Memory B cell (primary cell): ENCODE data around the gene LGALS3BP.

Experiments used
- ATAC-seq: fragments of 150-1000 bp; cut with Tn5 transposase; 2 replicates; pipeline ENCODE4 v1.10.0; 2021; ENCODE audit warnings: low read depth, mild to moderate bottlenecking, moderate library complexity
- DNase-seq, 2 donors: peaks; one replicate each; pipeline ENCODE4 v3.0.0; 2022; ENCODE audit warnings: low spot score in 2 of 2
- H3K27ac Mint-ChIP-seq: one replicate; pipeline ENCODE4 v1.8.0; 2022; ENCODE audit warnings: mild to moderate bottlenecking, moderate library complexity, mixed read lengths
- H3K27me3 Mint-ChIP-seq: one replicate; pipeline ENCODE4 v1.8.0; 2022; ENCODE audit warnings: mixed read lengths
- H3K36me3 Mint-ChIP-seq: one replicate; pipeline ENCODE4 v1.8.0; 2022; ENCODE audit warnings: mild to moderate bottlenecking, mixed read lengths
- H3K4me1 Mint-ChIP-seq: one replicate; pipeline ENCODE4 v1.8.0; 2022; ENCODE audit warnings: mixed read lengths
- H3K4me3 Mint-ChIP-seq: one replicate; pipeline ENCODE4 v1.8.0; 2022; ENCODE audit warnings: mild to moderate bottlenecking, moderate library complexity, mixed read lengths
- H3K9me3 Mint-ChIP-seq: one replicate; pipeline ENCODE4 v1.8.0; 2022; ENCODE audit warnings: mixed read lengths

The LGALS3BP gene

DNA sequence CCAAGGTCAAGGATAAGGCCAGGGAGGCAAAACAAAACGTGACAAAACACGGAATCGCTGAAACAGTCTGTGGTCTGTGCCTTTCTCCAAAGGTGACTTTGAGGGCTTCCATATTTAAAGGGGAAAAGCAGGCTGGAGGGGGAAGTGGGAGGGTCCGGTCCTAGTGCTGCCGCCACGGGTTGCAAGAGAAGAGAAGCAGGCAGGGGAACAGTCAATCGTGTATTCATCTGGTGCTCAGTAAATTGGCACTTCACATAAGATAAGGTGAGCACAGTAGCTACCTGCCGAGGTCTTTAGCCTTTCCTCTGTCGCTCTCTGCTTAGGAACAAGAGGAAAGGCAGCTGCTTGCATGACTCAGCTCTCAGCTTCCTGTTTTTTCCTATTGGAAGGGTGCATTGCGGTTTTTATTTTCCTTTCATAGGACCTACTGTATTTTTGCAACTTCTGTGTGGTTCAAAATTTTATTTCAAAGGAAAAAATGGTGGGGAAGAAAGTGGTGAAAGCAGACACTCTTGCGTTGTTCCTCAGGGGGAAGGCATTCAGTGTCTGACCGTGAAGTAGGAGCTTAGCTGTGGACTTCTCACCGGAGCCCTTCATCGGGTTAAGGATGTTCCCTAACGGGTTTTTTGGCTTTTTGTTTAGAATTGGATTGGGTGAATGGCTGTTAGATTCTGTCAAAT is 7.1 kb upstream of the LGALS3BP start:
- H3K27ac Mint-ChIP-seq = no peak overlapping the region
- DNase-seq (no peak), ATAC-seq (peak; percentile 27)
- peaks cover 12% of the 10 kb centered on the region for H3K4me1 Mint-ChIP-seq
- no peak overlapping the region for H3K4me3 Mint-ChIP-seq
- H3K27me3 Mint-ChIP-seq = no peaks in the 10 kb centered on the region
- H3K36me3 Mint-ChIP-seq = peaks cover 13% of the 10 kb centered on the region
- H3K9me3 Mint-ChIP-seq = no peaks in the 10 kb centered on the region

- H3K4me1 Mint-ChIP-seq = peaks cover 12% of the 10 kb centered on the region
- H3K4me3 Mint-ChIP-seq = no peak overlapping the region
- H3K27ac Mint-ChIP-seq = no peak overlapping the region
Measured at GRCh38 chr17:78986048-78986648, 6.4 kb upstream of the LGALS3BP start.

GRCh38 chr17:78985395-78985794 is 5.7 kb upstream of the LGALS3BP start:
- H3K27me3 Mint-ChIP-seq = no peaks in the 10 kb centered on the region
- DNase-seq (no peak), ATAC-seq (no peak)
- H3K9me3 Mint-ChIP-seq = no peaks in the 10 kb centered on the region
- peaks cover 4% of the 10 kb centered on the region for H3K36me3 Mint-ChIP-seq
- H3K4me1 Mint-ChIP-seq = peaks cover 15% of the 10 kb centered on the region
- H3K27ac Mint-ChIP-seq = no peak overlapping the region
- H3K4me3 Mint-ChIP-seq = no peak overlapping the region

More at GRCh38 chr17:78986048-78986648, 6.4 kb upstream of the LGALS3BP start:
- ATAC-seq (peak; percentile 88), DNase-seq (no peak)
- peaks cover 11% of the 10 kb centered on the region for H3K36me3 Mint-ChIP-seq
- H3K27me3 Mint-ChIP-seq = no peaks in the 10 kb centered on the region
- H3K9me3 Mint-ChIP-seq = no peaks in the 10 kb centered on the region

DNA sequence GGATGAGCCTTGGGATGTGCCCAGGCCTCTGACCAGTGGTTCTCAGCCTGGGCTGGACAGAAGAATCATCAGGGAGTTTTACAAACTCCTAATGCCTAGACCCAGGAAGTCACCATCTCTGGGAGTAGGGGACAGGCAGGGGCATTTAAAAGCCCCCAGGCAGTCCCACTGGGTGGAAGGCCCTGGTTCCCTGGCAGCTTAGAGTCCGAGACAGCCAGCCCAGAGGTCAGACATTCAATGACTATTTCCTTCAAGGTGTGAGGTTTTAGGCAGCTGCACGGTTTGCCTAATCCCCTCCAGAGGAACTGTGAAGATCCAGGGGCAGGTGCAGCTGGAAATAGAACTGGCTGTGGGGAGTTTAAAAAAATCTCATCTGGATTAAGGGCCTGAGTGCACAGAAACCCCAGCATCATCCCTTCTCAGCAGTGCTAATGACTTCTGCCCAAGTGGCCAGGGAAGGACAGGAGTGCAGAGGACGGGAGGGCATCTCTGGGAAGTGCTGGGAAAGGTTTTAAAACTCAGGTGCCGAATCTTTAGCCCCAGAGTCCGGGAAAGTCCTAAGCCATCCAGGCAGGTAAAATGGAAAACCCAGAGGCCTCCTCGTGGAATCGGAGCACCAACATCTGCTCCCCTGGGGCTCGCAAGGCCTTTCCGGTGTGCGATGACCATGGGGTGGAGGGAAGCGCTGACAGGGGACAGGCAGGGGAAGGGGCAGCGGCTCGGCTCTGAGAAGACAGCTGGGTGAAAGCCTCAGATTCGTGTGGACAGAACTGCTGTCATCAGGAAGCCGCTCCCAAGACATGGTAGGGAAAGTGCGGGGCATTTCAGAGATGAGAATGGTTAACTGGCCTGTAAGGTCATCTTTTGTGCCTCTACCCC is 1.5 kb upstream of the LGALS3BP start:
- Mint-ChIP-seq H3K27me3 (peaks cover 1% of the 10 kb centered on the region), H3K9me3 (no peaks in the 10 kb centered on the region), H3K4me3 (no peak overlapping the region), H3K27ac (no peak overlapping the region), H3K36me3 (no peaks in the 10 kb centered on the region), H3K4me1 (peaks cover 19% of the 10 kb centered on the region)
- no peak for ATAC-seq
- DNase-seq = no peak

GRCh38 chr17:78980624-78980972 is 875 bp upstream of the LGALS3BP start:
- ATAC-seq = no peak

GRCh38 chr17:78977997-78978973 is 1.4 kb downstream of the LGALS3BP start:
- peaks cover 1% of the 10 kb centered on the region for H3K27me3 Mint-ChIP-seq
- no peaks in the 10 kb centered on the region for H3K36me3 Mint-ChIP-seq
- DNase-seq = no peak
- no peaks in the 10 kb centered on the region for H3K9me3 Mint-ChIP-seq
- H3K4me1 Mint-ChIP-seq = peaks cover 17% of the 10 kb centered on the region
- no peak overlapping the region for H3K4me3 Mint-ChIP-seq
- ATAC-seq = no peak
- H3K27ac Mint-ChIP-seq = no peak overlapping the region

More at GRCh38 chr17:78980624-78980972, 875 bp upstream of the LGALS3BP start:
- H3K4me1 Mint-ChIP-seq = peaks cover 17% of the 10 kb centered on the region
- no peaks in the 10 kb centered on the region for H3K9me3 Mint-ChIP-seq
- no peak overlapping the region for H3K4me3 Mint-ChIP-seq
- no peak for DNase-seq
- H3K27me3 Mint-ChIP-seq = peaks cover 1% of the 10 kb centered on the region
- no peak overlapping the region for H3K27ac Mint-ChIP-seq
- no peaks in the 10 kb centered on the region for H3K36me3 Mint-ChIP-seq

DNA sequence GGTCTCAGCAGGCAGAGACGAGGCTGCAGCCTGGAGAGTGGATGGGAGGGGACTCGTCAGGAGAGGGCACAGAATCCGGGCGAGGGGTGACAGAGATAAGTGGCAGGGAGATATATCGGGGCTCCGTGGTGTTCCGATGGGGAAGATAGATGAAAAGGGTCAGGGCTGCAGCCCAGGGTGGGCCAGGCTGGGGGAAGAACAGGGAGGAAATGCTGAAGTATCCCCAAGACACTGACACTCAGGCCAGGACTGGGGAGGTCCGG is 2.1 kb downstream of the LGALS3BP start:
- H3K27me3 Mint-ChIP-seq = peaks cover 1% of the 10 kb centered on the region
- no peaks in the 10 kb centered on the region for H3K9me3 Mint-ChIP-seq
- no peak overlapping the region for H3K27ac Mint-ChIP-seq
- H3K4me3 Mint-ChIP-seq = no peak overlapping the region
- no peak for ATAC-seq
- DNase-seq = no peak
- H3K4me1 Mint-ChIP-seq = peaks cover 17% of the 10 kb centered on the region
- H3K36me3 Mint-ChIP-seq = no peaks in the 10 kb centered on the region

GRCh38 chr17:78976907-78977680 is 2.6 kb downstream of the LGALS3BP start:
- Mint-ChIP-seq H3K27me3 (peaks cover 1% of the 10 kb centered on the region), H3K4me3 (peak overlapping the region; percentile 65), H3K4me1 (peaks cover 17% of the 10 kb centered on the region), H3K36me3 (no peaks in the 10 kb centered on the region), H3K9me3 (no peaks in the 10 kb centered on the region), H3K27ac (no peak overlapping the region)
- DNase-seq (peak in 1 of 2 donors; percentile 36), ATAC-seq (peak; percentile 92)

GRCh38 chr17:78974635-78975591 is 4.8 kb downstream of the LGALS3BP start:
- H3K4me3 Mint-ChIP-seq = no peak overlapping the region
- DNase-seq (no peak), ATAC-seq (no peak)
- H3K4me1 Mint-ChIP-seq = peaks cover 18% of the 10 kb centered on the region
- H3K27me3 Mint-ChIP-seq = peaks cover 7% of the 10 kb centered on the region
- H3K27ac Mint-ChIP-seq = no peak overlapping the region
- no peaks in the 10 kb centered on the region for H3K36me3 Mint-ChIP-seq
- no peaks in the 10 kb centered on the region for H3K9me3 Mint-ChIP-seq

DNA sequence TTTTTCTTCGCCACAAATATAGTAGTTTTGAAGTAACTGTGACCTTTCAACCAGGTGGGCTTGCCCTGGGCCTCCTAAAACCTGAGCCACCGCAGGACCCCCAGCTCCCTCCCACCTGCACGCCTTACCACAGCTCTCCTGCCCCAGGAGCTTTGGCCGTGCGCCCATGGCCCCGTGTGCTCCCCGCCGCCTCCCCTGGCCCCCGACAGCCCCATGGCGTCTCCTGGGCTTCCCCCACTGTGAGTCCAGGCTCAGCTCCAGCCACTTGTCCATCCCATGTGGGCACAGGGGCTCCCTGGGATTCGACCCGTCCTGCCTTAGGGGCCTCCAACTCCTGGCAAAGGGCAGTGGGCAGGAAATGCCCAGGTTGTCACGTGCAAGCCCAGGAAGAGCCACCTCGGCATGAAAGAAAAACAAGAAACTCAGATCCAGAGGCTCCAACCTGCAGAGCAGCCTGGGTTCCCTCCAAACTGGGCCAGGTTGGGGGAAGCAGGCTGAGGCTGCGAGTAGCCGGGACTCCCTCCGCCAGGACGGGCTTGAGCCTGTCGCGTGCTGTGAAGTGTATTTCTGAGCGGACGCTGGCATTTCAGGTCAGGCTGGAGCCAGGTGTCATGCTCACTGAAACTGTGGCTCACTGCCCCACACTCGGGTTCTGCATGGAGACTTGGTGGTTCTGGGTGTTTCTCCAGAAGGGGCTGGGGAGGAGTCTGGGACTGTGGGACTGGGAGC is 5.8 kb downstream of the LGALS3BP start:
- Mint-ChIP-seq H3K27ac (no peak overlapping the region), H3K9me3 (no peaks in the 10 kb centered on the region), H3K36me3 (no peaks in the 10 kb centered on the region), H3K4me3 (no peak overlapping the region), H3K27me3 (peaks cover 7% of the 10 kb centered on the region), H3K4me1 (peaks cover 18% of the 10 kb centered on the region)
- ATAC-seq = no peak
- no peak for DNase-seq

- DNase-seq = no peak
- Mint-ChIP-seq H3K36me3 (no peaks in the 10 kb centered on the region), H3K27me3 (peaks cover 8% of the 10 kb centered on the region), H3K27ac (no peak overlapping the region), H3K4me3 (no peak overlapping the region), H3K4me1 (peaks cover 18% of the 10 kb centered on the region), H3K9me3 (no peaks in the 10 kb centered on the region)
- ATAC-seq = no peak
Measured at GRCh38 chr17:78973196-78973595, 6.5 kb downstream of the LGALS3BP start.
